Daoy (cell line): ENCODE data around the gene PDE9A. TPM values are rescaled to one million over a fixed set of nuclear protein-coding genes. Genes with fewer than 3 reads are reported as not detected.

Experiments used
- DNase-seq: peaks from one replicate; pipeline ENCODE4 v3.0.0-alpha.2; 2015; ENCODE audit warnings: low read depth
- total RNA-seq: library from RNA; depleted of rRNA; stranded (reverse); fragments of >200 nt; shearing (Covaris generic); gene quantifications from 2 replicates; pipeline ENCODE4 v1.2.3, GENCODE V29; 2014

The PDE9A gene
- total RNA-seq, 1 experiment from 2014 or later = 0.17 TPM

DNA sequence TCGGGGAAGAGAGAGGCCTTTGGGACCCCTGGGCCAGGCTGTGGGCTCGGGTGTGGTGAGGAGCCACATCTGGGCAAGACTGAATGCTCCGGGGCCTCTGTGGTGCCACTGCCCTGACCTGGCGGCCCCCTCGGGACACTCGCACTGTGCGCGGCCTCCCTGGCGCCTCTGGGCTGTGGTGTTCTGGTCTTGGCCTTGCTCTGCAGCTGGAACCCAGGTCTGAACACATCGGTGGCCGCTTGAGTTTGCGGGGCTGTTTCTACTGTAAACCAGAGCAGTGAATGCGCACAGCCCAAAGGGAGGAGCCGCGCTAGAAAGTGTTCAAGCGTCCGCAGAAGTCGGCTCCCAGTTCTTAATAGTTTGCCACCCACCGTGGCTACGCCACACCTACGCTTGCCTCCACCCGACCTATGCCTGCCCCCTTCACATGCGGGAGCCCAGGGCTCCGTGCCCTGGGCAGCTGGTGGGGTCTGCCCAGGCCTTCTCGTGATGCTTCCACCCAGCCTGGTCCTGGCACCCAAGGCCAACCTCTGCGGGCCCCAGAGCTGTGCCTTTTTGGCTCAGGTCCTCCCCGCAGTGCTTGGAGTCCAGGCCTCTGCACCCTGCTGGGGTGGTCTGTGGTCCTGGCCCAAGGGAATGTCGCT is 4.4 kb downstream of the PDE9A start:
- no peak for DNase-seq

GRCh38 chr21:42658320-42659105 is 5.1 kb downstream of the PDE9A start:
- DNase-seq = no peak

DNA sequence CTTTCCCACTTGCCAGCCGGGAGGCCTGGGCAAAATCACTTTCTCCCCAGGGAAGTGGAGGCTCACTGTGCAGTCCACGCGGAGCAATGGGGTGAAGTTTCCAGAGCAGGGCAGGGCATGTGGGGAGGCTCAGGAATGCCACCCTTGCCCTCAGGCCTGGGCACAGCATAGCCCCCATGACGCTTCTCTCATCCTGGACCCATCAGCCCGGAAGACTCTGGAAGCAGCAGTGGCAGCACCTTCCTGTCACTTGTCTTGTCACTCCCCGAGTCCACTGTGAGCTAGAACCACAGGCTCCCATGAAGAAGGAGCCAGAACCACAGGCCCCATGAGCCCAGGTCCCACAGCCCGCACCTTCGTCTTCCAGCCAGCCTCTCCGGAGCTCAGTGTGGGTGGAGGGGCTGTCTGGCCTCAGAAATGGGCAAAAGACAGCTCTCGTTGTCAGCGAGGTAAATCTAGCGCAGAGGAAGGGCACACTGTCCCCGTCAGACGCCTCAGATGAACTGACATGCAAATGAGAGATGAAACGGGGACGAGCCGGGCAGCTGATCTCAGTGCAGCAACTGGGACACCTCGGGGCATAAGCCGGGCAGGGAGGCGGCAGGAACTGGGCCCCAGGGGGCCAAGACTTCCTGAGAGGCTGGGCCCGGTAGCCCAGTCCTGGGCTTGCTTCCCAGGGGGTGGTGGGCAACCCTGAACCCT is 6.1 kb downstream of the PDE9A start:
- DNase-seq = no peak

DNA sequence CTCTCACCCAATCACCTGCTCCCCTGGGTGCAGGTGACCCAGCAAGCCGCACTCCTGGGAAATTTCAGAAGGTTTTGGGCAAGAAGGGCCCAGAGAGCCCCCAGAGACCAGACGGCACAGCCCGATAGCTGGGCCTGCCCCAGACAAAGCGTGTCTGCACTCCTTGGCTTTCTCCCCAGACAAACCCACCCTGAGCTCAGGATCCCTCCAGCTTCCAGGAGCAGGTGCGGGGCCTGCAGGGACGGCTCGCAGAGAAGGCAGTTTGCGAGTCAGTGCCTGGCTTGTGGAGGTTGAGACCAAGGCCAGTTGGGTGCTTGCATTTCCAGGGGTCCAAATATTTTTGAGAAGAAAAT is 6.7 kb downstream of the PDE9A start:
- DNase-seq = no peak

- DNase-seq = no peak
Observed at GRCh38 chr21:42661688-42662429, 8.4 kb downstream of the PDE9A start.

DNA sequence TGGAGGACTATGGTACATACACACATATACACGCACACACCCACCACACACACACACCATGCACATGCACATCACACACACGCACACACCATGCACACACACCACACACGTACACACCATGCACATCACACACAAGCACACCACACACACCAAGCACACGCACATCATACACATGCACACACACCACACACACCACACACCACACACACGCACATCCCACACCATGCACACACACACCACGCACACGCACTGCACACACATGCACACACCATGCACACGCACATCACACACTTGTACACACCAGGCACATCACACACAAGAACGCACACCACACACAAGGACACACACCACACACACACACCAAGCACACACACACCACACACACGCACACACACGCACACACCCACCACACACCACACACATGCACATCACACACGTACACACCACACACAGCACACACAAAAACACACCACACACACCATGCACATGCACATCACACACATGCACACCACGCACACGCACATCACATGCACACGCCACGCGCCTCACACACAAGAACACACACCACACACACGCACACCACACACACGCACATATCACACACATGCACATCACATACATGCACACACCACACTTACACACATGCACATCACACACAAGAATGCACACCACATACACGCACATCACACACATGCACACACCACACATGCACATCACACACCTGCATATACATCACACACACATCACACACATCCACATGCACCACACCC is 9.2 kb downstream of the PDE9A start:
- no peak for DNase-seq

- DNase-seq = no peak
Observed at GRCh38 chr21:42663200-42663750, 9.9 kb downstream of the PDE9A start.

- DNase-seq = no peak
Observed at GRCh38 chr21:42663860-42664535, 10.6 kb downstream of the PDE9A start.

DNA sequence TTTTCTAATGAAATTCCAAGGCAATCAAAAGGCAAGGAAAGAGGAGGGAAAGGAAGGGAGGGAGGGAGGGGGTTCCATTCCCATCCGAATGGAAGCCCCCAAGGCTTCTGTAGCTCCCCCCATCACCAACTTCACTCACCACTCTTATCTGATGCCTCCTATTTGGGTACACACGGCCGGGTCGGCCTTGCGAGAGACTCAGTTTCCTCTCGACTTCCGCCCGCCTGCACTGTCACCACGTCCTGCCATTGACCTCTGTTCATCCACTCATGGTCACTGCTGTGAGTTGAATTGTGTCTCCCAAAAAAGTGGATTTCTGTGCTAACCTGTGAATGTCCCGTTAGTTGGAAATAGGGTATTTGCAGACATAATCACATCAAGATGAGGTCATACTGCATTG is 11.2 kb downstream of the PDE9A start:
- no peak for DNase-seq

- peak; percentile 67 for DNase-seq
Observed at GRCh38 chr21:42665026-42665425, 11.6 kb downstream of the PDE9A start.

DNA sequence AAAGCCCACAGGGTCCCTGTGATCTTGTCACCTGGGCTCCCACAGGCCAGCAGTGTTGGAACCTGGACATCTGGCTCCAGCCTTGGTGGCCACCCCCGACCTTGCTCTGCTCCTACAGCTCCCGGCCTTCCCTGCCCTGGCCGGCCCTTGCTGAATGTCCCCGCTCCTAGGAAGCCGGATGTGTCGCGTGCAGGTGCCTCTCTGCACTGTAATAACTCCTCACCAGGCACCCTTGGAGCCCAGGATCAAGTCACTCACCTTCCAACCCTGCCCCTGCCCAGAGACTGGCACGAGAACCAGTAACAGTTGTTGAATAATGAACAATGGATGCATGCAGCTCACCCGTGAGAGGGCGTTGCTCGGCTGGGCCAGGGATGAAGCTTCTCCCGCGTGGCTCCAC is 12.1 kb downstream of the PDE9A start:
- no peak for DNase-seq

DNA sequence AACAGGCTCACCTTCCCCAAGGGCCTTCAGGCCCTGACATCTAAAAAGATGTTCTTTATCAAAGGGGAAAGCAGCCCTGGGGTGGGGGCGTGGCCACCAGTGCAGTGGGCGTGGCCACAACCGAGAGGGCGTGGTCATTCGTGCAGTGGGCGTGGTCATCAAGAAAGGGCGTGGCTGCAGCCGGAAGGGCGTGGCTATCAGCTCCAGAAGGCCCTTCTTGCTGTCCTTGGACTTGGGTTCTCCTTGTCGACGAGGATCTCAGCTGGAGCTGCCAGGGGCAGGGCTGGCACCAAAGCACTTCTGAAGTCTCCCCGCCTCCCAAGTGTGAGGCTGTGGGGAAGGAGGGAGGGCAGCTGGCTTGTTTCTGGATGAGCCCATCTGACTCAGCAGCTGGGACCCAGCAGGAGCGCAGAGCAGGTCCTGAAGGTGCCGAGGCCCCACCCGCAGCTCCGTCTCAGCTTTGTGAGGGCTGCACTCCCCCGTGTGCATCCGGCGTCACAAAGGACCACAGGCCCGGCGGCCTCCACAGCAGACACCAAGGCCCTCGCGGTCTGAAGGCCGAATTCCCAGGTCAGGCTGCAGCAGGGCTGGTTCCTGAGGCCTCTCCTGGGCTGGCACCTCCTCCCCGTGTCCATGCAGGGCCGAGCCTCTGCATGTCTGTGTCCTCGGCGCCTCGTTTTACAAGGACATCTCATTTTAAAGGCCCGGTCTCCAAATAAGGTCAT is 12.8 kb downstream of the PDE9A start:
- DNase-seq = no peak

- no peak for DNase-seq
Observed at GRCh38 chr21:42666925-42667324, 13.5 kb downstream of the PDE9A start.

- no peak for DNase-seq
Observed at GRCh38 chr21:42668298-42668992, 15.0 kb downstream of the PDE9A start.

GRCh38 chr21:42669041-42669440 is 15.6 kb downstream of the PDE9A start:
- peak; percentile 51 for DNase-seq

- DNase-seq = no peak
Observed at GRCh38 chr21:42670058-42670880, 16.8 kb downstream of the PDE9A start.

DNA sequence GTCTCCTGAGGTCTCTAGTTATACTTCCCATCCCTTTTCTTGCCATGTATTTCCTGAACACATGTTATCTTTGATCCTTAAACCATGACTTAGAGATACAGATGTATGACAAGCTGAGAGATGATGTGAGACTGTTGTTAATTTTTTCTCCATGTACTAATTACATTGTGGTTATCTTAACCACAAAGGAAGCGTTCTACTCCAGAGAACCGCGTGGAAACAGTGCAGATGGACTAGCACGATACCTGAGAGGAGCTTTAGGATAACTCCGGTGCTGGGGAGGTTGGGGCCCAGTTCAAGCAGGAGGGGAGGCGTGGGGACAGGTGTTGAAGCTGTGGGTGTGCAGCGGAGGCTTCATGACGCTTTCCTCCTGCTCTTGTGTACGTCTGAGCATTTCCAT is 17.5 kb downstream of the PDE9A start:
- DNase-seq = no peak
